C4-2B (cell line): ENCODE data around the gene SLC28A3.

Experiments
- CTCF ChIP-seq: fragments of 450-650 bp; conservative IDR thresholded peaks from 2 replicates; pipeline ENCODE4 v1.5.1; 2017; ENCODE audit warnings: mild to moderate bottlenecking
- ZFX ChIP-seq: fragments of 450-650 bp; IDR thresholded peaks from 2 replicates; pipeline ENCODE4 v1.6.1; 2017

- TF ChIP-seq CTCF (no peak), ZFX (no peak)
Observed at GRCh38 chr9:84371737-84372136, 31.2 kb upstream of the SLC28A3 start.
